Activated naive CD8-positive, alpha-beta T cell treated with anti-CD3 and anti-CD28 coated beads for 36 hours (primary cell): ENCODE results near the gene UBR1. TPM values are rescaled to one million over a fixed set of nuclear protein-coding genes. Genes with fewer than 3 reads are reported as not detected.
"Not testable (repeated sequence)": the region's sequence is repeated elsewhere in the genome, so short reads cannot be mapped to it uniquely, and the experiment has no call there.

ENCODE experiments used
- DNase-seq: peaks from one replicate; pipeline ENCODE4 v3.0.0; 2021
- H3K27ac Mint-ChIP-seq: one replicate; pipeline ENCODE4 v1.8.0; 2022; ENCODE audit warnings: mild to moderate bottlenecking, moderate library complexity, mixed read lengths
- H3K27me3 Mint-ChIP-seq: one replicate; pipeline ENCODE4 v1.8.0; 2022; ENCODE audit warnings: mild to moderate bottlenecking, mixed read lengths
- H3K36me3 Mint-ChIP-seq: one replicate; pipeline ENCODE4 v1.8.0; 2021; ENCODE audit warnings: mild to moderate bottlenecking, mixed read lengths
- H3K4me1 Mint-ChIP-seq: one replicate; pipeline ENCODE4 v1.8.0; 2021; ENCODE audit warnings: mixed read lengths
- H3K4me3 Mint-ChIP-seq: one replicate; pipeline ENCODE4 v1.8.0; 2022; ENCODE audit warnings: mild to moderate bottlenecking, moderate library complexity, mixed read lengths
- H3K9me3 Mint-ChIP-seq: one replicate; pipeline ENCODE4 v1.8.0; 2022; ENCODE audit warnings: mixed read lengths
- total RNA-seq, 2 experiments: library from RNA; stranded (reverse); gene quantifications; one replicate each; pipeline ENCODE4 v1.2.3, GENCODE V29; 2021

Gene UBR1
- total RNA-seq, 2 experiments from 2014 or later, result 27.5 to 31.3 TPM

- Mint-ChIP-seq H3K4me3 (no peak overlapping the region), H3K27me3 (no peaks in the 10 kb centered on the region), H3K9me3 (peaks cover 2% of the 10 kb centered on the region), H3K27ac (no peak overlapping the region), H3K36me3 (peaks cover 35% of the 10 kb centered on the region), H3K4me1 (no peaks in the 10 kb centered on the region)
- no peak for DNase-seq
Measured at GRCh38 chr15:43046484-43046883, 59.4 kb downstream of the UBR1 start.

- peaks cover 5% of the 10 kb centered on the region for H3K9me3 Mint-ChIP-seq
- DNase-seq, result no peak
- H3K27ac Mint-ChIP-seq, result no peak overlapping the region
- peaks cover 39% of the 10 kb centered on the region for H3K36me3 Mint-ChIP-seq
- H3K27me3 Mint-ChIP-seq, result no peaks in the 10 kb centered on the region
- H3K4me1 Mint-ChIP-seq, result no peaks in the 10 kb centered on the region
- no peak overlapping the region for H3K4me3 Mint-ChIP-seq
Measured at GRCh38 chr15:43042885-43043284, 63.0 kb downstream of the UBR1 start.

- H3K36me3 Mint-ChIP-seq, result peaks cover 38% of the 10 kb centered on the region
- not testable (repeated sequence) for H3K27me3 Mint-ChIP-seq, H3K9me3 Mint-ChIP-seq
Measured at GRCh38 chr15:43041085-43041484, 64.8 kb downstream of the UBR1 start.

GRCh38 chr15:43035240-43035639 is 70.6 kb downstream of the UBR1 start:
- not testable (repeated sequence) for H3K4me1 Mint-ChIP-seq, H3K4me3 Mint-ChIP-seq, DNase-seq, H3K27ac Mint-ChIP-seq, H3K9me3 Mint-ChIP-seq, H3K27me3 Mint-ChIP-seq
- peaks cover 16% of the 10 kb centered on the region for H3K36me3 Mint-ChIP-seq

More at GRCh38 chr15:43041085-43041484, 64.8 kb downstream of the UBR1 start:
- DNase-seq, H3K27ac Mint-ChIP-seq, H3K4me3 Mint-ChIP-seq, H3K4me1 Mint-ChIP-seq: not testable (repeated sequence)

- H3K36me3 Mint-ChIP-seq, result peaks cover 14% of the 10 kb centered on the region
- H3K4me1 Mint-ChIP-seq, result peaks cover 2% of the 10 kb centered on the region
Measured at GRCh38 chr15:43029476-43029875, 76.4 kb downstream of the UBR1 start.

GRCh38 chr15:43025150-43025549 is 80.7 kb downstream of the UBR1 start:
- H3K27me3 Mint-ChIP-seq, result no peaks in the 10 kb centered on the region
- DNase-seq, result no peak
- no peaks in the 10 kb centered on the region for H3K9me3 Mint-ChIP-seq
- H3K4me1 Mint-ChIP-seq, result peaks cover 2% of the 10 kb centered on the region
- H3K36me3 Mint-ChIP-seq, result peaks cover 19% of the 10 kb centered on the region
- H3K4me3 Mint-ChIP-seq, result no peak overlapping the region
- H3K27ac Mint-ChIP-seq, result no peak overlapping the region

More at GRCh38 chr15:43029476-43029875, 76.4 kb downstream of the UBR1 start:
- Mint-ChIP-seq H3K27me3 (no peaks in the 10 kb centered on the region), H3K9me3 (no peaks in the 10 kb centered on the region), H3K27ac (no peak overlapping the region), H3K4me3 (no peak overlapping the region)
- no peak for DNase-seq

- DNase-seq, H3K27ac Mint-ChIP-seq, H3K27me3 Mint-ChIP-seq, H3K4me1 Mint-ChIP-seq, H3K9me3 Mint-ChIP-seq, H3K4me3 Mint-ChIP-seq: not testable (repeated sequence)
- peaks cover 34% of the 10 kb centered on the region for H3K36me3 Mint-ChIP-seq
Measured at GRCh38 chr15:43014671-43015070, 91.2 kb downstream of the UBR1 start.

- Mint-ChIP-seq H3K4me3 (no peak overlapping the region), H3K4me1 (no peaks in the 10 kb centered on the region), H3K36me3 (peaks cover 53% of the 10 kb centered on the region), H3K27ac (no peak overlapping the region), H3K9me3 (peaks cover 2% of the 10 kb centered on the region), H3K27me3 (no peaks in the 10 kb centered on the region)
- DNase-seq, result no peak
Measured at GRCh38 chr15:43009206-43009605, 96.6 kb downstream of the UBR1 start.

- H3K4me1 Mint-ChIP-seq, result no peaks in the 10 kb centered on the region
- H3K27ac Mint-ChIP-seq, result no peak overlapping the region
- H3K4me3 Mint-ChIP-seq, result no peak overlapping the region
- DNase-seq, result no peak
- no peaks in the 10 kb centered on the region for H3K27me3 Mint-ChIP-seq
- peaks cover 2% of the 10 kb centered on the region for H3K9me3 Mint-ChIP-seq
- peaks cover 54% of the 10 kb centered on the region for H3K36me3 Mint-ChIP-seq
Measured at GRCh38 chr15:43008150-43008549, 97.7 kb downstream of the UBR1 start.

GRCh38 chr15:43007551-43007950 is 98.3 kb downstream of the UBR1 start:
- Mint-ChIP-seq H3K36me3 (peaks cover 53% of the 10 kb centered on the region), H3K4me3 (no peak overlapping the region), H3K27me3 (no peaks in the 10 kb centered on the region), H3K27ac (no peak overlapping the region), H3K4me1 (no peaks in the 10 kb centered on the region), H3K9me3 (peaks cover 2% of the 10 kb centered on the region)
- DNase-seq, result no peak

GRCh38 chr15:43006991-43007390 is 98.8 kb downstream of the UBR1 start:
- no peaks in the 10 kb centered on the region for H3K4me1 Mint-ChIP-seq
- H3K27me3 Mint-ChIP-seq, result no peaks in the 10 kb centered on the region
- no peak overlapping the region for H3K27ac Mint-ChIP-seq
- peaks cover 50% of the 10 kb centered on the region for H3K36me3 Mint-ChIP-seq
- peaks cover 2% of the 10 kb centered on the region for H3K9me3 Mint-ChIP-seq
- DNase-seq, result no peak
- no peak overlapping the region for H3K4me3 Mint-ChIP-seq

GRCh38 chr15:43004886-43005595 is 100.8 kb downstream of the UBR1 start:
- DNase-seq, H3K4me3 Mint-ChIP-seq, H3K27ac Mint-ChIP-seq, H3K27me3 Mint-ChIP-seq, H3K9me3 Mint-ChIP-seq, H3K4me1 Mint-ChIP-seq: not testable (repeated sequence)
- H3K36me3 Mint-ChIP-seq, result peaks cover 41% of the 10 kb centered on the region

GRCh38 chr15:42999201-42999779 is 106.5 kb downstream of the UBR1 start:
- Mint-ChIP-seq H3K27ac (no peak overlapping the region), H3K4me1 (no peaks in the 10 kb centered on the region), H3K9me3 (no peaks in the 10 kb centered on the region), H3K36me3 (peaks cover 11% of the 10 kb centered on the region), H3K4me3 (no peak overlapping the region), H3K27me3 (no peaks in the 10 kb centered on the region)
- no peak for DNase-seq

- Mint-ChIP-seq H3K4me1 (no peaks in the 10 kb centered on the region), H3K27ac (no peak overlapping the region), H3K4me3 (no peak overlapping the region), H3K27me3 (no peaks in the 10 kb centered on the region), H3K9me3 (no peaks in the 10 kb centered on the region), H3K36me3 (peaks cover 5% of the 10 kb centered on the region)
- no peak for DNase-seq
Measured at GRCh38 chr15:42996871-42997270, 109.0 kb downstream of the UBR1 start.

- Mint-ChIP-seq H3K27me3 (no peaks in the 10 kb centered on the region), H3K4me3 (no peak overlapping the region), H3K36me3 (peaks cover 6% of the 10 kb centered on the region), H3K27ac (no peak overlapping the region), H3K9me3 (no peaks in the 10 kb centered on the region), H3K4me1 (no peaks in the 10 kb centered on the region)
- DNase-seq, result no peak
Measured at GRCh38 chr15:42994546-42994945, 111.3 kb downstream of the UBR1 start.

- Mint-ChIP-seq H3K27me3 (no peaks in the 10 kb centered on the region), H3K36me3 (peaks cover 10% of the 10 kb centered on the region), H3K9me3 (no peaks in the 10 kb centered on the region), H3K4me1 (no peaks in the 10 kb centered on the region), H3K4me3 (no peak overlapping the region), H3K27ac (no peak overlapping the region)
- no peak for DNase-seq
Measured at GRCh38 chr15:42992626-42993025, 113.2 kb downstream of the UBR1 start.
